ENCODE results near the gene TSEN54. TPM values are rescaled to one million over a fixed set of nuclear protein-coding genes. Genes with fewer than 3 reads are reported as not detected.

Gene TSEN54
- total RNA-seq, 1 donor = 8.0 TPM

- H3K4me3 ChIP-seq (ENCODE audit: low read depth, low read length) = no peak overlapping the region
- no peak for TF ChIP-seq CTCF (IDR thresholded peaks at IDR 0.05; ENCODE audit: insufficient read depth, low read length)
- no peak for DNase-seq (ENCODE audit: low read depth)
Measured at GRCh38 chr17:75565618-75566017, 49.3 kb downstream of the TSEN54 start.

GRCh38 chr17:75566416-75566815, 50.1 kb downstream of the TSEN54 start:
- H3K4me3 ChIP-seq (ENCODE audit: low read depth, low read length) = no peak overlapping the region
- DNase-seq (ENCODE audit: low read depth) = no peak
- no peak for TF ChIP-seq CTCF (IDR thresholded peaks at IDR 0.05; ENCODE audit: insufficient read depth, low read length)

- H3K4me3 ChIP-seq (ENCODE audit: low read depth, low read length) = no peak overlapping the region
- TF ChIP-seq CTCF (IDR thresholded peaks at IDR 0.05; ENCODE audit: insufficient read depth, low read length) = no peak
- DNase-seq (ENCODE audit: low read depth) = no peak
Measured at GRCh38 chr17:75566834-75567233, 50.5 kb downstream of the TSEN54 start.

GRCh38 chr17:75568412-75569255, 52.3 kb downstream of the TSEN54 start:
- no peak for DNase-seq (ENCODE audit: low read depth)
- no peak for TF ChIP-seq CTCF (IDR thresholded peaks at IDR 0.05; ENCODE audit: insufficient read depth, low read length)

GRCh38 chr17:75570034-75570676, 53.8 kb downstream of the TSEN54 start:
- DNase-seq (ENCODE audit: low read depth) = no peak
- no peak overlapping the region for H3K4me3 ChIP-seq (ENCODE audit: low read depth, low read length)
- TF ChIP-seq CTCF (IDR thresholded peaks at IDR 0.05; ENCODE audit: insufficient read depth, low read length) = no peak

More at GRCh38 chr17:75568412-75569255, 52.3 kb downstream of the TSEN54 start:
- H3K4me3 ChIP-seq (ENCODE audit: low read depth, low read length) = no peak overlapping the region

- no peak for DNase-seq (ENCODE audit: low read depth)
- TF ChIP-seq CTCF (IDR thresholded peaks at IDR 0.05; ENCODE audit: insufficient read depth, low read length) = no peak
- H3K4me3 ChIP-seq (ENCODE audit: low read depth, low read length) = no peak overlapping the region
Measured at GRCh38 chr17:75570772-75571171, 54.4 kb downstream of the TSEN54 start.

All from fibroblast of the aortic adventitia (primary cell).